Hematopoietic multipotent progenitor cell treated with erythropoietin and hydrocortisone succinate and interleukin-3 and kit ligand, for 15 days (in vitro differentiated cells): ENCODE results near the gene RHBG.
"Not testable (repeated sequence)": the region's sequence is repeated elsewhere in the genome, so short reads cannot be mapped to it uniquely, and the experiment has no call there.

Experiments
- DNase-seq: peaks from one replicate; pipeline ENCODE4 v3.0.0-alpha.2; 2015; ENCODE audit warnings: low spot score

RHBG gene

DNA sequence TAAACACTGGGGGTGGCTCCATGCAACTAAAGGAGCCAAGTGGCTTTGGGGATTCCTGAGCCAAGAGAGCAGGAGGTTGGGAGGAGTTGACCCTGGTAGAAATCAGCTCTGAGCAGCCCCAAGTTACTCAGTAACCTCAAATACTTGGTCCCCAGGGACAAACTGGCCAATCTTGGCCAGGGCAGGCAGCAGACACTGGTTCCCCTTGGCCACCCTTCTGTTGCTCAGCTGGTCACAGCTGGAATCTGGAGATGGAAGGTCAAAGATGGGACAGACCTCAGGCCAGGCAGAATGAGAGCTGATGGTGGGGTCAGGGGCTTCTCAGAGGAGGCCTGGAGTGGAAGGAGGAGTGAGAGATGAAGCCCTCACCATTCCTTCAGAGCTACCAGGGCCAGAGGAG, 3.3 kb upstream of the RHBG start:
- no peak for DNase-seq

DNA sequence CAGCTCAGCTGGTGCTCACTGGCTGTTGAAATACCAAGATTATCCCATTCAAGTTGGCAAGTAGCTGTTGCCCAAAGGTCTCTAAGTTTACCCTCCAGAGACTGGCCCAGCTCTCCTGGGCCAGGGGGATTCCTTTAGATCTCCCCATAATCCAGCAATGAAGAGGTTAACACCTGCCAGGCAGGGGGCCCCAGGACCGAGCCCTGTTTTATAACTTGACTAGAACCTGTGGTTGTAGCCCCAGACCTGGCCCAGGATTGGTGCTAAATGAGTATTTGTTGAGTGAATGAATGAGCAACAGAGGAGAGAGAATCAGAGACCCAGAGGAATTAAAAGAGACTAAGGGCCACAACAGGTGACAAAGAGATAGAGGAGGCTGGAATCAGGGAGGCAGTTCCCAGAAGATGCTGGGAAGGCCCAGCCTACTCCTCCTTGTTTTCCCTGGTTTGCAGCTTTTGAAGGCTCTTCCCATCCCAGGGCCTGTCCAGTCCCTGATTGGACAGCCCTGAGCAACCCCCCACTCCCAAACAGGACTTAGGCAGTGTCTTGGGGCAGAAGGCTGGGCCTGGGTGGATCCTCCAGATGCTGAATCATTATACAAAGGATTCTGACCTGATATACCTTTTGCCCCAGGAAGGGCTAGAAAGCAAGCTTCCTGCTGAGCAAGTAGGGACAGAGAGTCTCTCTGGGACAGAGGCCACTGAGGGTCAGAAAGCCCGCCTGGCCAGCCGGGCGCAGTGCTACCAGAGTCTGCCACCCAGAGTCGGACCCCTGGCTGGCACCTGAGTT, 2.4 kb upstream of the RHBG start:
- DNase-seq, result no peak

DNA sequence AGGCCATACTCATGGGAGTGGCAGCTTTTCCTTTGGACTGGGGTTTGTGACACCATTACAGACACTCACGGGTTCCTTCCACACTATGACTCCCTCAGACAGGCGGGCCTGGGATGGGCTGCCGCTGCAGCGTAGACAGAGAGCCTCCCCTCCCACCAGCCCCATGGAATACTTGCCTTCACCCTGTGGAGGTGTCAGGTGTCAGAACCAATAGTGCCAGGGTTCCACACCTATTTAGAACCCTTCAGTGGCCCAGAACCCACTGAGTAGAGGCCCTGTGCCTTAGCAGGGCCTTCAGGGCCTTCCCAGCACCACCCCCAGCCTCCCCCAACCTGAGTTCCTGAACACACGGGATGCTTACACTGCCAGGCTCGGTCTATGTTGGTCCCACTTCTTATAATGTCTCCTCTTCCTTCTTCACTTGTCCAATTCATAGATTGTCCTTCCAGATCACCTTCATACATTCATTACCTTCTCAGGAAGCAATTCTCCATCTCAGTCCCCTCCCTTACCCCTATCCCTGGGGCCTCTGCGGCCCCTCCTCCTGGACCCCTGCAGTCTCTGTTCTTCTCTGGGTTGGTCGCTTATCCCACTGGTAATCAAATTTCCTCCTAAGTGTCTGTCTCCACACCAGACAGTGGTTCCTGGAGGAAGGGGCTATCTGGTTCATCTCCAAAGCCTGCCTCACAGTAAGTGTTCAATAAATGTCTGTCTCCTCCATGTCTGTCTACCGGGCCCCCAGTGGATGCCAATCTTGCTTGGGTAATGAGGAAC, 1.4 kb upstream of the RHBG start:
- DNase-seq, result no peak

DNA sequence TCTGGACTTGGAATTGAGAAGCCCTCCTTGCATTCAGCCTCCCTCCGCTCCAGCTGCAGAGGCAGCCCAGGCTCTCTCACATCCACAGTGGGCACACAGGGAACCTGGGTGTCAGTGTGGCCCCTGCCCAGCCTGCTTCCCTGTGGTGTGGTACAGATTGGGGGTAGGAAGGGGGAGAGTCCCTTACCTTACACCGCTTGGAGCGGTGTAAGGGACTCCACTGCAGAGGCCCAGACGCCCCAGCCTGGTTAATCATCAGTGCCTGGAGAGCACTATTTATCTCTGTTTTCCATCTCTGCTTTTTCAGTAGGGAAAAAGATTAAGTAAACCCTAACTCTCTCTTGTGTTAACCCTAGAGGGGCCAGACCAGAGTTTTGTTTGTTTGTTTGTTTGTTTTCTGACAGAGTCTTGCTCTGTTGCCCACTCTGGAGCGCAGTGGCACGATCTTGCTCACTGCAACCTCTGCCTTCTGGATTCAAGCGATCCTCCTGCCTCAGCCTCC, 803 bp upstream of the RHBG start:
- DNase-seq, result no peak

GRCh38 chr1:156369685-156370286, 775 bp downstream of the RHBG start:
- DNase-seq, result not testable (repeated sequence)

- DNase-seq, result no peak
Observed at GRCh38 chr1:156371553-156372264, 2.7 kb downstream of the RHBG start.

DNA sequence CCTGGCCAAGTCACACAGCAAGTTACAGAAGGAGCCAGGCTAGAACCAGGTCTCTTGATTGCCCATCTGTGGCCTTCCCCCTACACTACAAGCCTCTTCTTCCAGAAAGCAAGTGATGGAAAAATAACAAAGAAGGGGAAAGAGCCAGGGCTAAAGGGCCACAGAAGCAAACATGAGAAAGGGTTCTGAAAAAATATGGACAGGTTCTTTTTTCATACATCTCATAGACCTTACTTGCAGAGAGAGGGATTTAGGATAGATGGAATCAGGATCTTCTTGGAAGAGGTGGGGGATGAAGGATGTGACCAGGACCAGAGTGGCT, 3.2 kb downstream of the RHBG start:
- DNase-seq, result no peak

DNA sequence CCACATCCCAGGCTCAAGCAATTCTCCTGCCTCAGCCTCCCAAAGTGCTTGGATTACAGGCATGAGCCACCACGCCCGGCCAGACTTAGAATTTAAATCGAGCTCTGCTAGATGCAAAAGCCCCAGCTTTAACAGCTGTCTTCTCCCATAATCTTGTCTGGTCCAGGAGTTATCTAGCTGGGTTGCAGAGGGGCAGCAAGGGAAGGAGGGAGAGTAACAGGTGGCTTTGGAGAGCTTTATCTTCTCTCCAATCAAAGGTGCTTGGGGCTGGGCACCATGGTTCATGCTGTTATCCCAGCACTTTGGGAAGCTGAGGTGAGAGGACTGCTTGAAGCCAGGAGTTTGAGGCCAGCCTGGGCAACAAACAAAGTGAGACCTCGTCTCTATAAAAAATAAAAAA, 3.9 kb downstream of the RHBG start:
- no peak for DNase-seq

DNA sequence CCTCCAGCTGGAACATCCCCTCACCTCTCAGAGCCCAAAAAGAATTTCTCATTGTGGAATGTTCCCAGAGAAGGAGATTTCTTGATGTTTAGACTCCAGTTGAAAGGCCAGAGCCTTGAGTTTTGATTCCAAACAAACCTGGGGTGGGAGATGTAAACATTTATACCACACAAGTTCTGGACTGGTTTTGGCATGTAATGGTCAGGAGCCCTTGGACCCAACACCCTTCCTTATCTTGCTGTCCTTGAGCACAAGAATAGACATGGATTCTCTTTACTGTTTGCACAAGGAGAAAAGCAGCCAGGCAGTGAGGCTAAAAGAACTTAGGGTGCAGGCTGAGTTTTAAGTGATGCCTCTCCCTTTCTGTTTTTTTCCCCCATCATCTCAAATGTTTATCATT, 4.5 kb downstream of the RHBG start:
- DNase-seq, result no peak

GRCh38 chr1:156376146-156376545, 7.1 kb downstream of the RHBG start:
- DNase-seq, result no peak

- no peak for DNase-seq
Observed at GRCh38 chr1:156376958-156377919, 8.2 kb downstream of the RHBG start.

- no peak for DNase-seq
Observed at GRCh38 chr1:156378557-156378956, 9.5 kb downstream of the RHBG start.

GRCh38 chr1:156379420-156380165, 10.6 kb downstream of the RHBG start:
- DNase-seq, result no peak

GRCh38 chr1:156382561-156382960, 13.6 kb downstream of the RHBG start:
- no peak for DNase-seq

DNA sequence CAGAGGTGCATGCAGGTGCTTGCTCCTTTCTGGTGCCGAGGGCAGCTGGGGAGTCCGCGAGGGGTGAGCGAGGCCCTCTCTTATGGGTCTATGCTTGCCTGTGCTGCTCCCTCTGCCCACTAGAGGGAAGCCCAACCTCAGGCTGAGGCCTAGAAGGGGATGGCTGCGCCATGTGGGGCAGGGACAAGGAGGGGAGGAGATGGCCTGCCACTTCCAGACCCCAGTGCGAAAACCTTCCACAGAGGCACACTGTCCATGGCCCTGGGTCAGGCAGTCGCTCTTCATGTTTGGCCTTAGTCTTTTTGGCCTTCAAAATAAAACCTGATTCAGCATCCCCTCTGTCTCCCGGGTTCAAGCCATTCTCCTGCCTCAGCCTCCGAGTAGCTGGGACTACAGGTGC, 14.0 kb downstream of the RHBG start:
- peak; percentile 31 for DNase-seq

- no peak for DNase-seq
Observed at GRCh38 chr1:156384007-156384406, 15.0 kb downstream of the RHBG start.

DNA sequence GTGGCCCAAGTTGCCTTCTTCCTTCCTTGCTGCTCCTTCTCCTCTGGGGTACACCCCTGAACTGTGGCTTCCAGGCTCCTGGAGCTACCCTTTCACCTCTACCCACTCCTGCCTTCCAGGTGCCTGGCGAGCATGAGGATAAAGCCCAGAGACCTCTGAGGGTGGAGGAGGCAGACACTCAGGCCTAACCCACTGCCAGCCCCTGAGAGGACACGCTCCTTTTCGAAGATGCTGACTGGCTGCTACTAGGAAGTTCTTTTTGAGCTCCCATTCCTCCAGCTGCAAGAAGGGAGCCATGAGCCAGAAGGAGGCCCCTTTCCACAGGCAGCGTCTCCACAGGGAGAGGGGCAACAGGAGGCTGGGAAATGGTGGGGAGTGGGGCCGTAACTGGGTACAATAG, 15.6 kb downstream of the RHBG start:
- no peak for DNase-seq

GRCh38 chr1:156385534-156386031, 16.6 kb downstream of the RHBG start:
- peak; percentile 65 for DNase-seq

GRCh38 chr1:156386134-156386901, 17.3 kb downstream of the RHBG start:
- DNase-seq, result no peak
